Activated CD8-positive, alpha-beta memory T cell treated with anti-CD3 and anti-CD28 coated beads, Interleukin-2, amount 50 U/mL, for 48 hours (primary cell): ENCODE measurements around the gene MAP3K14.
A peak's percentile ranks its signal among the peaks of the same experiment; 100 is the strongest.
"Not testable (repeated sequence)": the region's sequence is repeated elsewhere in the genome, so short reads cannot be mapped to it uniquely, and the experiment has no call there.

ENCODE experiments used
- DNase-seq: peaks from one replicate; pipeline ENCODE4 v3.0.0-alpha.2; 2020

Gene MAP3K14

DNA sequence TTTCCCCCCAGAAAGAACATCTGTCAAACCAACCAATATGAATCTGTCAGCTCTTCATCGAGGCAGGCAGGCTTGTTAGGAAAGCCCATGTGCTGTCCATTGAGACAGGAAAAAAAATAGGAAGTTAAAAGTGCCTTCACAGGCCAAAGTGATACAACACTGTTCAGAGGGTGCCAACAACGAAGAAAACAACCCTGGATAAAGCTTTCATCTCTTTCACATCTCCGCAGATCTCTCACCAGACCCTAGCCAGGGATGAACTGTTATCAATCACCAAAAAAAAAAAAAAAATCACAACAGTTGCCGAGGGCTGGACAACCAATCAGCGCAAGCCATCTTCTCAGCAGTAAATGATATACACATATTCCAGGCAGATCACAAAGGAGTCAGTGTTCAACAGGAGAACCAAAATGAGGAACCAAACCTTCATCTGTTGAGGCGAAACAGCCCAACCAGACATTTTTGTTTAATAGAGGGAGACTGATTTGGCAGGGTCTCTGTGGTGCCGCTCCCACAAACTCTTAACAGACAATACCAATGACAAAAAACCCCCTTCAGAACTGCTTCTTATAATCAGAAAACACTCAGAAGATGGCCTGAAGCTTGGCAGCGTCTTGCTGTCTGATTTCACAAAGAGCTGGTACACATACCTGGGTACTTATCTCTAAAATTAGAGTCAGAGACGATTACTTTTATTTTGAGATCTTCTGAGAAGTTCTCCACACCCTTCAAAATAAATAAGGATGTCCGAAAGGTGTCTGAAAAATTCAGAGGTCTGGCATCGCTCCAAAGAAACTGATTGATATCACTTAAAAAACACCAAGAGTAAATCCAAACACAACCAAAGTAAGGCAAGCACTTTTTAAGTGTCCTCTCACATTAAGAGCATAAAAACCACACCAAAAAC lies 1.8 kb downstream of the MAP3K14 start:
- no peak for DNase-seq

DNA sequence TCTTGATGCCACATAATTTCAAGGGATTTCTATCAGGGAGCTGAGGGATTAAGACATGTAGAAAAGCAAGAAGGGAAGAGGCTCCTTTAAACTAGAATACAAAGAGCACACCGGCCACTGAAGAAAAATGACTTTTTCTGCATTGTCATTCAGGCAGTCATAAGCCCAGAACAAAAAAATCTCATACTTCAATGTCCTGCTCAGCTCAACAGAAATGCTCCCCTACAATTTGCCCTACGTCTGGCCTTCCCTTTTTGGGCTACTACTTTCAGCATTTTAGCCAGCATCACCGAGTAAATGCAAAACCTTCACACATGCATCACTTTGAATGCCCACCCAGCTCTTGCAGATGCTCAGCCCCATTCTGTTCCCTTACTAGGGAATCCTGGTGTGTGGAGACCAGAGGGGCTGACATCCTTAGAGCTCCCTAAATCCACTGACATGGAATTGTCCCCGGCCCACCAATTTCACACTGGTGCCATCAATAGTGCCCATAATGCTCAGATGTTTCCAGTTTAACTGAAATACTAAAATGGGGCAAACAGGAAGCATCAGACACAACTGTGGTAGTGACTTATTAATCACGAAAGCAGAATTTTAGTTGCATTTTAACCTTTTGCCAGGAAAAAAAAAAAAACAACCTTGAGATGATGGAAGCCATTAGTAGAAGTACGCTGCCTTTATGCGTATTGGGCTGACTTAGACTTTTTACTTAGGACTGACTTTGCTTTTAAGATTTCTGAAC lies 2.7 kb downstream of the MAP3K14 start:
- no peak for DNase-seq

DNA sequence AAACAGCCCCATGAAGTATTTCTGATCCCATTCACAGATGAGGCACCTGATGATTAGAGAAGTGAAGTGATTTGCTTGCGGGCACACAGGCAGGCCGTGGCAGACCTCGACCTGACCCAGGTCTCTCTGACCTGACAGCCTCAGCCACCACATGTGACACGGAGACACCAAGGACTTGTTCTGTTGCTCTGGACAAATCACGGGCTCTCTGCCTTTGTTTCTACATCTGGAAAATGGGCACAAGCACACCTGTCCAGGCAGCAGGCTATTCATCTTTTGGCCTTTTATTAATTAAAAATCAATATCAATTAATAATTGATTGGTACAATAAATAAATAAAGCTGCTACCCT lies 3.4 kb downstream of the MAP3K14 start:
- DNase-seq, result no peak

DNA sequence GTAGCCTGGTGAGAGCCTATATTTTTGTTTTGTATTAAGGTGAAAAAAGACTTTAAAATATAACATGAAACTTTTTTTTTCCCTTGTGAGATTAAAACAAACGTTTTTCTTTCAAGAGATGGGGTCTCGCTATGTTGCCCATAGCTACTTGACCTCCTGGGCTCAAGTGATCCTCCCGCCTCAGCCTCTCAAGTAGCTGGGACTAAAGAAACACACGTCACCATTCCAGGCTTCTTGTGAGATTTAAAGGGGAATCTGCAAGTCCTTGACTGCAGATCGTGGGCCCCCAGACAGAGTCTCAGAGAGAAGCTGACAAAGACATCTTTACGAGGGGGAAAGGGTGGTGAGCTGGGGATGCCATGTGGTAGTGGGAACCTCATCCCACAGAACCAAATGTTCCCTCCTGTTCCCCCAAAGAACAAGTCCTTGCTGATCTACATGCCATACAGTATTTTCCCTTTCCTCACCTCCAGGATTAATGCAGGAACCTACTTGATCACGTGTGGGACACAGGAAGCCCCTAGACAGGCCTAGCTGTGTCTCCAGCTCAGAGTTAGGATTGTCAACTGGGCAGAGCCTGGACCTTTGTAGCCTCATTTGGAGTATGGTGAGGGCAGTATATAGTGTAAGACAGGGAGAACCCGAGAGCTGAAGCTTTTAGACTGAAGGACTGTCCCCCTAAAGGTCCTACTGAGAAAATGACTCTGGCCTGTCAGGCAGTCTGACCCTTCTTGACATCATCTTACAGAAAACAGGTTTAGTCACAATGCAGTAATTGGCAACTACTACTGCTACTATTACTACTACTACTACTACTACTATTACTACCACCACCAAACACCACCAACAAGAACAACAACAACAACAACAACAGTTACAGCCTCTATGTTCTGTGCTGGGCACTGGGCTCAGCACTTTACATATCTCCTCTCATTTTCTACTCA lies 4.1 kb downstream of the MAP3K14 start:
- DNase-seq, result peak; percentile 76

DNA sequence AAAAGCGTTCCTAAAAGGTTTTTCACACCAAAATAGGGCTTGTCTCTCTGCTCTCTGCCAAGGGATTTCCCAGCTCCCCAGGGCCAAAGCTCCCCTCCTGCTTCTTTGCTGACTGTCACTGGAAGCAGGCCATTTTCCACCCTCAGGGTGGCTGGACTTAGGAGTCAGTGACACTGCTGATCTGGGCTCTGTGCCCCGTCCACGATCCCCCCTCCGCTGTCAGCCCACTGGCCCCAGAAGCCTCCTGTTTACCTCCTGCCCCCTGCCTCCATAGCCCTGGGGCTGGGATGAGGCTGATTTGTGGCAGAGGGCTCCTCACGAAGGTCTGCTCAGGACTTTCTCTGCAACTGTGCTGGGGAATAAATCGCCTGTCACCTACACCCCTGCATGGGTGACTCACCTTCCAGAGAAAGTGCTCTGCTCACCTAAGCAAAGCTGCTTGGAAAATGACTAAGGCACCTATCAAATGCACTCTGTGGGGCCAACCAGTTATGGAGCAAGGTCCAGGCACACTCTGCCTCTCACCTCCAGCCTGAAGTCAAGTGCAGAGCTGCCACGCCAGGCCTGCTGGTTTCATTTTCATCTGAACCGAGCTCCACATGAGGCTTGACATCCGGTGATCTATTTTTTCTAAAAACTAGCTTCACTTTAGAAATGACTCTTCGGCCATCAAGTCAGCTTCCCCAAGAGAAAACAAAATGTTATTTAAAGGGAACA lies 4.9 kb downstream of the MAP3K14 start:
- DNase-seq, result peak; percentile 88

DNA sequence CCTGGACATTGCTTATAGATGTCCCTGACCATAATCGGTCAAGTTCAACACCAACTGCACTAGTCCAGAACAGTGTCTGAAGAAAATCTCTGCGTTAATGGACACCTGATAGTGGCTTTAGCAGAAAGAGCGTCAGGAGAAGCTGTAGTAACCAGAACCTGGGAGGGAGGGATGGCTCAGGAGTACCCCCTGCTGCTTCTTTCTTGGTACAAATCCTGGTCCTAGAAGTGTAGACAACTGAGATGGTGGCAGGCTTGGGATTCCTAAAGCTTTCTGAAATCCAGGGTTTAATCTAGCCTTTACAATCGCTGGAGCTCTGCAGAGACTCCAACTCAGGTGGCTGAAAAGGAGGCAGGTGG lies 5.4 kb downstream of the MAP3K14 start:
- DNase-seq, result no peak

DNA sequence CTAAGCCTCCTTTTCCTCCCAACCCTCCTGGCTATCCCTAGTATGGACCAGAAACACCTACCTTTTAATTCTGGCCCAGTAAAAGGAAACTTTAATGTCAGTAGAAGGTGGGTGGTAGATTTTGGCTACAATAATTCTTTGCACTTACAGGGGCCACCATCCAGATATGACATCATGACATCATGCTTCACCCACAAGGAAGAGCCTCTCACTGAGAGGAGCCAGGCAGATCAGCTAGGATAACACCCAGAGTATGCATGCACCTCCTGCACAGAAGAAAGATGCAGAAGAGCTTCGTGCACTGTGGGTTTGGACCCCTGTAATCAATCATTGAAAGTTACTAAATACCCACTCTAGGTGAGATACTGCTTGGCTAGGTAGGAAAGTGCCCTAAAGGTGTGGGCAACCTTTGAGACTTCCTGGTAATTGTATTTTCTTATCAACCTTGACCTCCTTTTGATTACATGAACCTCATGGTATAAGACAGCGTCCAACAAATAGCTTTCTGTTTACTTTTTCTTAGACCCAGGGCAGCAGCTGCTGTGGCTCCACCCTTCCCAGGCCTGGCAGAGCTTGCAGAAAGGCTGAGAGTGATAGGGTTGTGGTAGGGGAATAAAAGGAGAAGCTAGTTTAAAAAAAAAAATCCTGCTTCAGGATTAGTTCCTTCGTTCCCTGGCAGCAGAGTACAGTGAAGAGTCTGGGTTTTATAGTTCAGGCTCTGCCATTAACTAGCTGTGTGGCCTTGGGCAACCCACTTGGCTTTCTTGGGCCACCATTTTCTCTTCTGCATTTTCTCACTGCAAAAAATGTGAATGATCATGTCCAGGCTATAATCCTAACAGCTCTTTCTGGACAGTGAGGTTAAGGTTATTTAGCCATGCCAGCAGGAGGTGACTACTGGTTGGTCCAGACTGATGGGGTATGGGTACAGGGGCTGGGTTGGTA lies 6.2 kb downstream of the MAP3K14 start:
- no peak for DNase-seq

DNA sequence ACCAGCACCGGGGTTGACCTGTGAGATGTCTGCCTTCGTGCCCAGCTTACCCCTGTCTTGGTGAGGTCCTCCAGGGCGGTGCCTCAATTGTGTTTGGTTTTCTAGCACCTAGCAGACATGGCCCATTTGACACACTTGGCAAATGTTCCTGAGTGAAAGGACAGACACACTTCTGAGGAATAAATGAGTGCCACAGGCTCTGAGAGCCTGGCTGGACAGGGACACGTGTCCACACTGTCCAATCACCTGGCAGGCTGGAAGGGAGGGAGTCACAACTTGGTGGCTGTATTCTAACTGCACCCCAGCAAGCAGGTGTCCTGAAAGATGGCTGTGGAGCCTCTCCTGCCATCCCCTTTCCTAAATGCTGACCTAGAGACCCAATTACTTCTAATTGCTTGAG lies 7.4 kb downstream of the MAP3K14 start:
- no peak for DNase-seq

DNA sequence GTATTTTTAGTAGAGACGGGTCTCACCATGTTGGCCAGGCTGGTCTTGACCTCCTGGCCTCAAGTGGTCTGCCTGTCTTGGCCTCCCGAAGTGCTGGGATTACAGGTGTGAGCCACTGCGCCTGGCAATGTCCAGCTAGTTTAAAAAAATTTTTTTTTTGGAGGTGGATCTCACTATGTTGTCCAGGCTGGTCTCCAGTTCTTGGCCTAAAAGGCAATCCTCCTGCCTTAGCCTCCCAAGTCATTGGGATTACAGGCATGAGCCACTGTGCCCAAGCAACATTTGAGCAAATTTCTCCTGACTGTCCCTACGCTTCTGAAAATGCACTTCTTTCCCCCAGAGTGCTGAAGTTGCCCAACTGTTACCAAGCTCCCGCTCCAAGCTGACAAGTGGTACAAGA lies 8.0 kb downstream of the MAP3K14 start:
- DNase-seq, result no peak

DNA sequence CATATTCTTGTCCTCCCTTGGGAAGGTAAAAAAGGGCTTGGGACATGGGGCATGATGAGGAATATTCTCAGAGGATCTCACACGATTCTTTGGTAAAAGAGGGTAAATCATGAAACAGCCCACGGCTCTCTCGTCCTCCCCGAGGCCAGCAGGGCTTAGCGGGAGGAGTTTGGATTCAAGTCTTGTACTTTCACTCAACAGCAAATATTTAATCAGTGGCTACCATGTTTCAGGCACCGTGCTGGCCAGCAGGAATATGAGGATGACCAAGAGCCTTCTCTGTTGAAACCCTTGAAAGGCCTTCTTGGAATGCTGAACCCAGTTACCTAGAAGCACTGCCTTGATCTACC lies 8.8 kb downstream of the MAP3K14 start:
- DNase-seq, result no peak

DNA sequence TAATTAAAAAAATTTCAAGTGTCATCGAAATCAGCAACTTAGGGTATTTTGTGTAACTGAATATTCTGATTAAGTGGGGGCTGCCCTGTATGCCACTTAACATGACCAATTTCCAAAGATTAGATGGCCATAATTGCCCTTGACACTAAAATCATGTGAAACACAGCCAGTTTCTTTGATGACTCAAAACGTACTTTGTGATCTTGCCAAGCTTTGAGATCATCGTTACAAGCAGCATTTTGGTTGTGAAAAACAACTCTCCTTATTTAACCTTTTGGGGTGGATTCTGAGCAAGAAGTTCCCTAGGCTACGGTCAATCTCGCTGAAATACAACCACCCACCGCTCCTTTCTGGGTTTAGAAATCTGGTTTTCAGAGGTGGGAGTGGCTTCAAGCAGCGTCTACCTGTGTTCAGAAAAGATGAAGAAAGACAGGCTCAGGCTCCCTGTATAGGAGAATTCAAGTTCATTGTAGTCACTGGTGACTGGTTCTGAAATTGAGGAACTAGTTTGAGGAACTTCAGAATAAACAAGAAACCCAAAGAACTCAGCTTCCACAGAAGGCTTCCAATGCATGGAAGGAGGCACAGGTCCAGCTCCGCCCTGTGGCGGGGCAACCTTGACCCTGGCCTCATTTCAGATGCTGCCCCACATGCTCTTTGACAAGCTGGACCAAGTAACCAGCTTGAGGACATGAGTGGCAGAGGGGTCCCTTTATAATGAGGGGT lies 9.4 kb downstream of the MAP3K14 start:
- no peak for DNase-seq

DNA sequence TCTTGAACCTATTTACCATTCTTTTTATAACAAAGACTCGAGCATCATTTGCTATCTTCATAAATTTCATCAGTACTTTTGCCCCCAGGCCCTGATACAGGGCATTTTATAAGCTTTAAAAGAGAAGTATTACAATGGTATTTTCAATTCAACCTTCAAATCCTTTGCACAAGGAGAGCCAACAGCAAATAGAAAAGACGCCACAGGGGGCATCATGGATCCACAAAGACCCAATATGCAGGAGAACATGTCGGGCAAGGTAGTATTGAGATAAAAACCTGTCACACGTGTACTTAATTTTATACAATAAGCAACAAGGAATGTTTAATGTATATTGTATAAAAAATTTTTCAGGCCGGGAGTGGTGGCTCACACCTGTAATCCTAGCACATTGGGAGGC lies 10.2 kb downstream of the MAP3K14 start:
- DNase-seq, result no peak

DNA sequence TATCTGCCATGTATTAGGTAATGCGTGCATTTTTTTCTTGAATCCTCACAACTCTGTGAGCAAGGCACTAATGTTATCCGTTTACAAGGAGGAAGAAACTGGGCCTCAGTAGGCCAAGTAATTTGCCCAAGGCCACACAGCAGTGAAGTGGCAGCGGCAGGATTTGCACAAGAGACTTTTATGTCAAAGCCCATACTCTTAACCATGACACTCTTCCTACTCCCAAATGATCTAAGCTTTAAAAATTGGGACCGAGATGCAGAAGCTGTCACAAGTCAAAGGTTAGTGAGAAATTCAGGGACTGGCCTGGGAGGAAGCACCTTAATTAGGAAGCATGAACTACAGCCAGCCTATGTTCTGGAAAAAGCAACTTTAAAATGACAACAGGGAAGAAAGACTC lies 10.7 kb downstream of the MAP3K14 start:
- DNase-seq, result no peak

DNA sequence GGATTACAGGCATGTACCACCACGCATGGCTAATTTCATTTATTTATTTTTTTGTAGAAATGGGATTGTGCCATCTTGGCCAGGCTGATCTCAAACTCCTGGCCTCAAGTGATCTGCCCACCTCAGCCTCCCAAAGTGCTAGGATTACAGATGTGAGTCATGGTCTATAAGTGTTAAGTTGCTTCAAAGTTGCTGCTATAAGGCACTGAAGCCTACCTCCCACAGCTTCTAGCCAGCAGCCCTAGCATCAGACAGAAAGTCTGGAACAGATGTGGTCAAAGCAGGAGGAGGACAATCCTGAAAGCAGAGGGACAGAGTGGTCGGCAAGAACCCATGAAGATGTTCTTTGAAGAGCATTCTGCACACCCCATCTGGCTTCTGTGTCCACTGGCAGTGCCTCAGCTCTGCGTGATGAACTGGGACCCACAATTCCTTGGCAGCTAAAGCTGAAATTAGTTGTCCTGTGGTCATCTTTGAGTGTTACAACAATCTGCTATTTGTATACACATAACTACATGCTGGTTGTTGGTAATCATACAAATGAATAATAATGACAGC lies 11.2 kb downstream of the MAP3K14 start:
- no peak for DNase-seq

DNA sequence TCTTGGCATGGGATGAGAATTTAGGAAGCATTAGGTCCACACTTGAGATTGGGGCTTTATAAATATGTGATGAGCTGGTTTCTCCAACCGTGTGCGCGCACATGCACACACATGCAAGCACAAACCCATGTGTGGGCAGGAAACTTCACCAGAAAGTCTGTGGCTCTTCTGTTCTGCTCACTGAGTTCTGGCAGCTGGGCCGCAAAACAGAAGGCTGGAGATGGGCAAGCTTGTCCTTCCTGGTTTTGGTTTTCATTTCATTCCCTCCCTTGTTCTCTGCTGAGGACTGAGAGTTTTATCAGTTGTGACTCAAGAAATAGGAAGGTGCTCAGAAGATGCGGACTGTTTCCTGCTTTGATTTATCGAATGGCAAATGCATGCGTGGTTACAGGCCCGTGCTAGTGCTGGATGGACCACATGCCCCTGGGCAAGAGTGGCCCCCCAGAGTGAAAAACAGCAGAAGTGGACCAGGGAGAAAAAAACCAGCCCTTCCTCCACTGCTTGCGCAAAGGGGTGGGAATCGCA lies 14.1 kb downstream of the MAP3K14 start:
- DNase-seq, result no peak

DNA sequence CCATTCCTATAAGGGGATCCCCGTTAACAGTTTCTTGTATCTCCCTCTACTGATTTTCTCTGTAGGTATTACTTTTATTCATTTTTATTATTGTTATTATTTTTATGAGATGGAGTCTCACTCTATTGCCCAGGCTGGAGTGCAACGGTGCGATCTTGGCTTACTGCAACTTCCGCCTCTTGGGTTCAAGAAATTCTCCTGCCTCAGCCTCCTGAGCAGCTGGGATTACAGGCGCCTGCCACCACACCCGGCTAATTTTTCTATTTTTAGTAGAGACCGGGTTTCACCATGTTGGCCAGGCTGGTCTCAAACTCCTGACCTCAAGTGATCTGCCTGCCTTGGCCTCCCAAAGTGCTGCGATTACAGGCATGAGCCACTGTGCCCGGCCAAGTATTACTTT lies 14.6 kb downstream of the MAP3K14 start:
- not testable (repeated sequence) for DNase-seq

DNA sequence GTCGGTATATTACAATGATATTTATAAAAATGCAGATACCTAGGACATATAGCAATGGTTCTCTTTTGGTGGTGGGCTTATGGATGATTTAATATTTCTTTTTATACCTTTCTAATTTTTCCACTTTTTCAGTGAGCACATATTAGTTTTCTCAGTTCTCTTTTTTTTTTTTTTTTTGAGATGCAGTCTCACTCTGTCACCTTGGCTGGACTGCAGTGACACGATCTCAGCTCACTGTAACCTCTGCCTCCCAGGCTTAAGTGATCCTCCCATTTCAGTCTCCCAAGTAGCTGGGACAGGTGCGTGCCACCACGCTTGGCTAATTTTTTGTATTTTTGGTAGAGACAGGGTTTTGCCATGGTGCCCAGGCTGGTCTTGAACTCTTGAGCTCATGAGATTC lies 15.1 kb downstream of the MAP3K14 start:
- no peak for DNase-seq

DNA sequence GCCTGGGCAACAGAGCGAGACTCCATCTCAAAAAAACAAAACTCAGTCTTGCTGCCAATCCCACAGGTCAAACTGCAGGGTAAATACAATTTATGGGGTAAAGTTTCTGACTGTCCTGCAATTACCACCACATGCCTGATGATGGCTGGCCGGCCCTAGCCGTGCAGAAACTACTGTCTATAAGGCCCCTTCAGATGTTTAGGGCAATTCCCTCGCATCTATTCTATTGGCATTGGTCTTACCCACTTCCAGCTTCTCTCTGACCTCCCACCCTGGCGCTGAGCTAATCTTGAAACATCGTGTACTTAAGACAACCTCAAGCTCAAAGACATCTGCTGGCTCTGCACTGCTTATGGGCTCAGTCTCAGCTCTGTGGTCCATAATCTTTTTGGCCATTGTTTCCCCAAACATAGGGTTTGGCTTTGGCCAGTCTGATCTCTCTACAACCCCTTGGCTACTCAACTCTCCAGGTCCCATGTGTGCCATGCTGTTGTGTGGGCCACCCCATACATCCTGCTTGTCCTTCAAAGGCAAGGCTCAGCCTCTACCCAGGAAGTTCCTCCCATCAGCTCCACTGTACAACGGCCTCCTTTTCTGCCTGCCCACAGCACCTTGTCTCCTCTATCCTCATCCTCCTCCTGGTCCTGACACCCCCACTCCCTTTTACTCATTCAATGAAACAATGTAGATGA lies 16.6 kb downstream of the MAP3K14 start:
- DNase-seq, result no peak

DNA sequence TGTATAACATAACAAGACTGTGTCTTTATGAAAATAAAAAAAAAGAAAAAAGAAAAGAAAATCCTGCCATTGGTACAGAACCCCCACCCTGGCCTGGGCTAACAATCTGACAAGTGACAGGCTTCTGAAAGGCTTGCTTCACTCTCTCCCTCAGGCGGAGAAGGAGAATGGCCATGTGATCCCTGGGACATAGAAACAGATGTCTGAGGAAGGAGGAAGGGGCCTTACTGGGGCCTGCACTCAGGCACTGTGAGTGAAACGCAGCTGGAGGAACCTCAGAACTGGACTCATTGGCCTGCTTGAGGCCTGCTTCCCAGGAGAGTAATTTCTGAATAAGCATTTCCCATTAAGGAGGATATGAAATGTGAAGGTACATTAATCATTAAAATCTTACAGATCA lies 17.5 kb downstream of the MAP3K14 start:
- no peak for DNase-seq
